ENCODE results near the gene PTPRG.

The PTPRG gene

DNA sequence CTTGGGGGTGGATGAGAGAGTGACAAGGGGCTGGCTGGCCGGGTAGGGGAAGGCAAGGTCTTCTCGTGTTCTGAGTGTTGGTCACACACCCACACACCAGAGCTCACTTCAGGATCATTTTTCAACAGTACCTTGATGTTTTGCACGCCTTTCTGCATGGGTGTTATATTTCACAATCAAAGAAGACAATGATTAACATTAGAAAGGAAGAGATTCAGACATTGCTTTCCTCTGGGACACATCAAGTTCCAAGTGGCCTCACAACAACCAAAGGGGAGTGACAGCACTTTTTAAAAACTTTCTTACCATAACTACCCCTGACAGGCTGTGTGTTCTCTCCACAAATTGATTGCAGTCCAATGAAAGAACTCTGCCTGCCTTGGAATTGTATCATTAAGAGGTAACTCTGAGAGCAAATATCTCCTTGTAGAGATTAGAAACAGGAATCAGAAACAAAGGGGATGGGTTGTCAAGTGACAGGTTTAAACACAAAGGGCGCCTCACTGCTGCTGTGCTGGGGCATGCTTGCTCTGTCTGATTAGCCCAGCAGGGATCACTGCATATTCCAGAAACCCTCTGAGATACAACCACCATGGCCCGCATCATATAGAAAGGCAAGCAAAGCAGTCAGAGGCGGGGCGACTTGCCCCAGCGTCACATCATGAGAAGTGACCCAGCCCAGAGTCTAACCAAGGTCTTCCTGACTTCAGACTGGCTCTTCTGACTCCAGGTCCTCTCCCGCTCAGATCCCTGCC is 581.1 kb downstream of the PTPRG start:
- no peak for DNase-seq

GRCh38 chr3:62143843-62144450 is 582.6 kb downstream of the PTPRG start:
- DNase-seq, result no peak

- no peak for DNase-seq
These were observed 583.1 kb downstream of the PTPRG start for GRCh38 chr3:62144482-62144881.

DNA sequence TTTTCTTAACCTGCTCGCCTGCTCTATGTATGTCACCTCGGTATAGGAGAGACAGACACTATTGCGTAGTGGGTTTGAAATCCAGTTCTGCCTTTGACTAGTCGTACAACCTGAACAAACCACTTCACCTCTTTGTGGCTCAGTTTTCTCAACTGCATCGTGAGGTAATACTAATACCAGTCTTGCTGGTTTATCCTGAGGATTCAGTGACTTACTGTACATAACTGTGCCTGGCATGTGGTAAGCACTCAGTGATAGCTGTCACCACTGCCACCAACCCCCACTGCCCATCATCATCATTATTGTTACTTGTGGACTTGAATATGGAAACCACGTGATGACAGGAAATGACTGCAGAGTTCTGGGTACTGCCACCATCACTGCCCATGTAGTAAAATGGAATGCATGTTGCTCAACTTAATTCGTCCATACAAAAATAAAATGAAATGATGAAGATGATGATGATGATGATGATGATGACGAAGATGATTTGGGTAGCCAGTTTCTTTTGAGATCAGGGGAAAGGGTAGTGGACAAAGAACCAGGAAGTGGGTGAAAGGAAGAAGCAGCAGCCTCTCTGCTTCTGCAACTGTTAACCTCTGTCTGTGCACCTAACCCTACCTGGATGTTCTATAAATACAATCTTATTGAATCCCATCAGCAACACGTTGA is 583.9 kb downstream of the PTPRG start:
- DNase-seq, result no peak

GRCh38 chr3:62149539-62149938 is 588.2 kb downstream of the PTPRG start:
- DNase-seq, result no peak

DNA sequence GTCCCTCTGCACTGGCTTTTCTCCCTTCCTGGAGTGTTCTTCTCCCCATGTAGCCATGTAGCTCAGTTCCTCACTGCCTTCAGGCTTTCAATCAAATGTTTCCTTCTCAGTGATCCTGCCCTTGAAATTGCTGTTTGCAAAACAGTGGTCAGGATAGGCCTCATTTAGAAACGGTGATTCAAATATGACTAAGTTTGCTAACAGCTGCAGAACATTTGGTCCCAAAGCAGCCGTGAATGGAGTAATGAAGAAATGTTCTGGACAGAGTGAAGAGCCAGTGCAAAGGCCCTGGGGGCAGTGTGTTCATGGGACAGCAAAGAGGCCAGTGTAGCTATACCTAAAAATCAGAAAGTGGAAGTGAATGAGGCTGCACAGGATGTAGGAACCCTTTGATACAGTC is 588.6 kb downstream of the PTPRG start:
- no peak for DNase-seq

GRCh38 chr3:62151591-62151990 is 590.2 kb downstream of the PTPRG start:
- DNase-seq, result no peak

GRCh38 chr3:62153231-62153630 is 591.9 kb downstream of the PTPRG start:
- no peak for DNase-seq

GRCh38 chr3:62154457-62155148 is 593.2 kb downstream of the PTPRG start:
- DNase-seq, result peak; percentile 48

- no peak for DNase-seq
These were observed 597.8 kb downstream of the PTPRG start for GRCh38 chr3:62159056-62159708.

DNA sequence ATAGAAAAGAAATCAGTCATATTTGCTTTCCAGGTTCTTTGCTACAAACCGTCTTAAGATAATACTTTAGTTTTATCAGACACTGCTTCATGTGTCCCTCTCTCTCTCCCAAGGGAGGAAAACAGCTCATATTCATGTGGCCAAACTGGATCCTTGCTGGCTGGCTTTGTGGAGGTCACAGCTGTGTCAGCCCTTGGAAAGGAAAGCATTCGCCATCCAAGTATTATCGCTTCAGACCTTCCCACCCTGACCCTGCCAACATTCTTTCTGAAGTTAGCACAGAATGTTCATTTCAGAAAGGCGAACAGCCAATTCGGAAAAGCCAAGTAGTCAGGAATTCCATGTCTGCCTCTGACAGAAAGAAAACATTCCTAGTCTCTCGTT is 598.3 kb downstream of the PTPRG start:
- DNase-seq, result peak; percentile 61

- no peak for DNase-seq
These were observed 600.0 kb downstream of the PTPRG start for GRCh38 chr3:62161371-62161770.

GRCh38 chr3:62164196-62164595 is 602.8 kb downstream of the PTPRG start:
- DNase-seq, result no peak

- no peak for DNase-seq
These were observed 603.4 kb downstream of the PTPRG start for GRCh38 chr3:62164746-62165145.

DNA sequence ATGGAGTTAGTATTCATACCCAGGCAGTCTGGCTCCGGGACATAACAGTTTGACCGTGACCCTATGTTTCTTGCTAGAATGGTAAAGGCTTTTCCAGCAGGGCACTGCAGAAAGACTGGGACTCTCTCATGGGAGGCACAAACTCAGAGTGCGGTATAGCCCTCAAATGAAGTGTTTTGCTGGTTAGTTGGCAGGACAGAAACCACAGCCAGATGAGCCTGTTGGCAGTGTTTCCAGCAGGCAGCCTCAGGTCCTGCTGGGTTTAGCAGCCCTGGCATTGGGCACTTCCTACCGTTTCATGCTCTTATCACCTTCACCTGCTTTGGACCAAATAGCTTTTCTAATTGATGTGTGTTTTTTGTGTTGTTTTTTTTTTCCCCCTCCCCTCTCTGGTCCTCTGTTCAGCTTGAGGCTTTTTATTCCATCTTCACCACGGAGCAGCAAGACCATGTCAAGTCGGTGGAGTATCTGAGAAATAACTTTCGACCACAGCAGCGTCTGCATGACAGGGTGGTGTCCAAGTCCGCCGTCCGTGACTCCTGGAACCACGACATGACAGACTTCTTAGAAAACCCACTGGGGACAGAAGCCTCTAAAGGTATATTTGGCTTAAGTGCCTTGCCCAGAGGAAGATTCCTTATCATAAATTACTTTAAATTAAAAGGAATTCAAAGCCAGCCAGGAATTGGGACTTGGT is 606.3 kb downstream of the PTPRG start:
- peak; percentile 53 for DNase-seq

GRCh38 chr3:62168356-62168755 is 607.0 kb downstream of the PTPRG start:
- no peak for DNase-seq

GRCh38 chr3:62169906-62170660 is 608.7 kb downstream of the PTPRG start:
- DNase-seq, result no peak

DNA sequence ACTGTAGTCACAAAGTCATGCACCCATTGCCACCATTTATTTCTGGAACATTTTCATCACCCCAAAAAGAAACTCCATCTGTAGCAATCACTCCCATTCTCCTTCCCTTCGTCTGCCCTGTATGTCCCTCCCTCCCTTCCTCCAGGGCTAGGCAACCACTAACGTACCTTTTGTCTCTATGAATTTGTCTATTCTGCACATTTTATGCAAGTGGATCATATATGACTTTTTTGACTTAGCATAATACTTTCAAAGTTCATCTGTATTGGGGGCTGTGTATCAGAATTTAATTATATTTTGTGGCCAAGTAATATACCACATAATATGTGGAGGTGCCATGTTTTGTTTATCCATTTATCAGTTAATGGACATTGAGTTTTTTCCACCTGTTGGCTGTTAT is 610.4 kb downstream of the PTPRG start:
- no peak for DNase-seq

DNA sequence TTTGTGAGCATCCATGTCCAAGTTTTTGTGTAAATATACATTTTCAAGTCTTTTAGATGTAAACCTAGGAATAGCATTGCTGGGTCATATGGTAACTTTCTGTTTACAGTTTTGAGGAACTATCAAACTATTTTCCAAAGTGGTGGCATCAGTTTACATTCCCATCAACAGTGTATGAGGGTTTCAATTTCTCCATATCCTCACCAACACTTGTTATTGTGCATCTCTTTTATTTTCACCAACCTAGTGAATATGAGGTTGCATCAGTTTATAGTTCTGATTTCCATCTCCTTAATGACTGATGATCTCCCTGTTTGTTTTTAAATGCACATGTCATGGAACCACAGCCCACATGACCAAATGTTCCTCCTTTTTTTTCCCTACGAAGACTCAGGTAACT is 610.8 kb downstream of the PTPRG start:
- DNase-seq, result no peak

GRCh38 chr3:62173939-62174515 is 612.7 kb downstream of the PTPRG start:
- no peak for DNase-seq

- no peak for DNase-seq
These were observed 613.8 kb downstream of the PTPRG start for GRCh38 chr3:62175161-62175560.
